ENCODE results near the gene ZNF254.

- no peak for TF ChIP-seq EZH2phosphoT487 (IDR thresholded peaks at IDR 0.05; ENCODE audit: borderline replicate concordance, low read depth)
- TF ChIP-seq GATA2 (CRISPR knock-in tag; IDR thresholded peaks at IDR 0.05) = no peak
- TF ChIP-seq CTCF (IDR thresholded peaks at IDR 0.05) = no peak
- no peak for TF ChIP-seq ZBTB33 (IDR thresholded peaks at IDR 0.05; ENCODE audit: borderline replicate concordance, low read depth)
- TF ChIP-seq MXI1 (IDR thresholded peaks at IDR 0.05; ENCODE audit: low read depth, low read length) = no peak
- no peak for TF ChIP-seq RAD21 (IDR thresholded peaks at IDR 0.05; ENCODE audit: low read length)
- no peak for TF ChIP-seq TAF1 (IDR thresholded peaks at IDR 0.05; ENCODE audit: borderline replicate concordance, low read depth, low read length)
- TF ChIP-seq JUND (IDR thresholded peaks at IDR 0.05) = no peak
- TF ChIP-seq YY1 (IDR thresholded peaks at IDR 0.05; ENCODE audit: low read depth) = no peak
- no peak for TF ChIP-seq POLR2AphosphoS5 (IDR thresholded peaks at IDR 0.05; ENCODE audit: low read depth, low read length)
- TF ChIP-seq RXRA (IDR thresholded peaks at IDR 0.05; ENCODE audit: borderline replicate concordance, low read depth) = no peak
Measured at GRCh38 chr19:24166055-24166454, 79.1 kb downstream of the ZNF254 start.

Measured in SK-N-SH (cell line).